ENCODE results near the gene TAMALIN.

GRCh38 chr12:52004042-52004648, 2.6 kb upstream of the TAMALIN start:
- TF ChIP-seq POLR2A (IDR thresholded peaks at IDR 0.05): no peak
- peak; percentile 48 to 81 (median 67) for TF ChIP-seq CTCF (IDR thresholded peaks at IDR 0.05)

Measured in adrenal gland (tissue), 5 donors.